K562 (cell line): ENCODE measurements around the gene HBG1. TPM values are rescaled to one million over a fixed set of nuclear protein-coding genes. Genes with fewer than 3 reads are reported as not detected.

Experiments used
- CLOCK ChIP-seq: fragments of 250-450 bp; sonication (Bioruptor Pico); IDR thresholded peaks from 2 replicates; pipeline ENCODE4 v1.4.0; 2020; ENCODE audit warnings: mild to moderate bottlenecking, moderate library complexity, borderline replicate concordance
- CREB1 ChIP-seq, 2 experiments: sonication (generic) in 1 of 2; formaldehyde crosslinking in 1 of 2; IDR thresholded peaks; 2 replicates each; pipeline versions ENCODE4 v1.6.1 to v1.8.0; 2012 to 2022; ENCODE audit warnings: inconsistent platforms in 1 of 2, mild to moderate bottlenecking in 1 of 2, missing genetic modification reagents in 1 of 2, moderate library complexity in 1 of 2
- DNMT1 ChIP-seq: fragments of 450-650 bp; IDR thresholded peaks from 2 replicates; pipeline ENCODE4 v1.6.1; 2016; ENCODE audit warnings: antibody characterized with exemption, mild to moderate bottlenecking
- DPF2 ChIP-seq: fragments of 450-650 bp; IDR thresholded peaks from 2 replicates; pipeline ENCODE4 v1.6.1; 2016
- ELF2 ChIP-seq: fragments of 250-450 bp; sonication (Bioruptor Pico); IDR thresholded peaks from 2 replicates; pipeline ENCODE4 v1.5.0; 2021; ENCODE audit warnings: mild to moderate bottlenecking
- FOXP1 ChIP-seq: sonication (generic); formaldehyde crosslinking; IDR thresholded peaks from 2 replicates; pipeline ENCODE4 v1.8.0; 2022; ENCODE audit warnings: mild to moderate bottlenecking, missing genetic modification reagents
- HDAC2 ChIP-seq: fragments of 450-650 bp; IDR thresholded peaks from 2 replicates; pipeline ENCODE4 v1.6.1; 2016; ENCODE audit warnings: mild to moderate bottlenecking
- MAX ChIP-seq: sonication (generic); formaldehyde crosslinking; IDR thresholded peaks from 2 replicates; pipeline ENCODE4 v1.9.0; 2022; ENCODE audit warnings: mild to moderate bottlenecking, missing genetic modification reagents
- MBD2 ChIP-seq: sonication (generic); IDR thresholded peaks from 2 replicates; pipeline ENCODE4 v1.6.1; 2016; ENCODE audit warnings: low read depth, borderline replicate concordance
- NR4A1 ChIP-seq, 2 experiments: fragments of 250-450 bp in 1 of 2; fragments of 450-650 bp in 1 of 2; sonication (Bioruptor Pico) in 1 of 2; IDR thresholded peaks; 2 replicates each; pipeline versions ENCODE4 v1.4.0 to v1.6.1; 2016 to 2020; ENCODE audit warnings: mild to moderate bottlenecking in 2 of 2, missing compliant biosample characterization in 1 of 2, missing genetic modification characterization in 1 of 2, moderate library complexity in 1 of 2
- POU5F1 ChIP-seq: fragments of 150-350 bp; IDR thresholded peaks from 2 replicates; pipeline ENCODE4 v1.6.1; 2014; ENCODE audit warnings: borderline replicate concordance, low read length, low read depth, mild to moderate bottlenecking; ENCODE audit not compliant: partially characterized antibody
- SMARCB1 ChIP-seq: IDR thresholded peaks from 2 replicates; pipeline ENCODE4 v1.6.1; 2011; ENCODE audit warnings: improper control_type of control experiment, low read depth; ENCODE audit not compliant: insufficient read length
- SREBF1 ChIP-seq: fragments of 150-350 bp; IDR thresholded peaks from 2 replicates; pipeline ENCODE4 v1.6.1; 2014; ENCODE audit warnings: antibody characterized with exemption, low read depth, low read length, borderline replicate concordance
- STAT5B ChIP-seq: fragments of 250-450 bp; sonication (Bioruptor Pico); IDR thresholded peaks from 2 replicates; pipeline ENCODE4 v1.8.0; 2021; ENCODE audit warnings: mild to moderate bottlenecking, inconsistent platforms
- TCF7 ChIP-seq: sonication (generic); IDR thresholded peaks from 2 replicates; pipeline ENCODE4 v1.6.1; 2016; ENCODE audit warnings: antibody characterized with exemption, borderline replicate concordance
- TGIF2 ChIP-seq: sonication (generic); formaldehyde crosslinking; IDR thresholded peaks from 2 replicates; pipeline ENCODE4 v1.8.1; 2022; ENCODE audit warnings: mild to moderate bottlenecking, missing genetic modification reagents, moderate library complexity
- THAP7 ChIP-seq: fragments of 250-450 bp; sonication (Bioruptor Pico); IDR thresholded peaks from 2 replicates; pipeline ENCODE4 v1.5.0; 2021
- ZFP1 ChIP-seq: fragments of 450-650 bp; formaldehyde crosslinking; IDR thresholded peaks from 2 replicates; pipeline ENCODE4 v1.4.0; 2020; ENCODE audit warnings: mild to moderate bottlenecking, mixed read lengths
- ZFP30 ChIP-seq: fragments of 250-450 bp; sonication (Bioruptor Pico); IDR thresholded peaks from 2 replicates; pipeline ENCODE4 v1.8.0; 2022; ENCODE audit warnings: moderate library complexity, mild to moderate bottlenecking, inconsistent platforms, borderline replicate concordance
- ZNF232 ChIP-seq: sonication (generic); formaldehyde crosslinking; IDR thresholded peaks from 2 replicates; pipeline ENCODE4 v1.8.0; 2022; ENCODE audit warnings: mild to moderate bottlenecking, missing genetic modification reagents
- ZNF239 ChIP-seq: fragments of 250-450 bp; sonication (Bioruptor Pico); IDR thresholded peaks from 2 replicates; pipeline ENCODE4 v1.4.0; 2020; ENCODE audit warnings: mild to moderate bottlenecking
- ZNF449 ChIP-seq: fragments of 250-450 bp; sonication (Bioruptor Pico); IDR thresholded peaks from 2 replicates; pipeline ENCODE4 v1.8.0; 2022; ENCODE audit warnings: moderate library complexity, mild to moderate bottlenecking, inconsistent platforms
- ZNF76 ChIP-seq: fragments of 250-450 bp; sonication (Bioruptor Pico); IDR thresholded peaks from 2 replicates; pipeline ENCODE4 v1.4.0; 2020; ENCODE audit warnings: mild to moderate bottlenecking, moderate library complexity, borderline replicate concordance
- polyA plus RNA-seq, 8 experiments: library from polyadenylated mRNA; depleted of rRNA in 4 of 8; stranded (reverse) in 5 of 8; unstranded in 3 of 8; fragments of >200 nt; fragmentation: Nextera tagmentation in 2 of 8; fragmentation: Illumina TruSeq in 1 of 8; extraction: Ambion mirVana in 2 of 8; extraction: Trizol in 1 of 8; gene quantifications; 2 replicates each; pipeline versions ENCODE4 v1.2.1 to v1.2.3, GENCODE V29; 2011 to 2014; ENCODE audit warnings: inconsistent platforms in 1 of 8, missing spikeins in 1 of 8
- total RNA-seq, 7 experiments: library from RNA; depleted of rRNA in 6 of 7; stranded (reverse); fragments of >200 nt in 6 of 7; fragmentation: Illumina TruSeq in 2 of 7; extraction: Trizol in 2 of 7; gene quantifications; 2 replicates each; pipeline versions ENCODE4 v1.2.1 to v1.2.3, GENCODE V29; 2011 to 2021; ENCODE audit warnings: low replicate concordance in 1 of 7

Gene HBG1
- total and polyA plus RNA-seq, 9 of the 15 experiments (the other 6 are each of a cell fraction or from before 2014, with no cell fraction given), result 1,066 to 16,338 (median 4,898) TPM

- TF ChIP-seq CLOCK (CRISPR knock-in tag) (no peak), TGIF2 (CRISPR knock-in tag) (no peak), MAX (no peak), ZNF239 (CRISPR knock-in tag) (no peak), FOXP1 (CRISPR knock-in tag) (no peak), SMARCB1 (no peak), ZNF76 (CRISPR knock-in tag) (no peak), CREB1 (IDR thresholded peaks at IDR 0.05) (peak; percentile 70), CREB1 (CRISPR knock-in tag; IDR thresholded peaks at IDR 0.05) (no peak), MBD2 (peak; percentile 45; the same call in 1 of the 2 replicates), POU5F1 (no peak), ELF2 (peak; percentile 49; the same call in 1 of the 2 replicates), ZNF232 (CRISPR knock-in tag) (no peak), ZNF449 (CRISPR knock-in tag) (no peak), NR4A1 (CRISPR knock-in tag; IDR thresholded peaks at IDR 0.05) (no peak), NR4A1 (tag; IDR thresholded peaks at IDR 0.05) (0 out of 2 replicates have a peak, but pooled peaks have one; percentile 65), DNMT1 (no peak), TCF7 (no peak), ZFP1 (no peak), THAP7 (no peak), ZFP30 (CRISPR knock-in tag) (no peak), SREBF1 (no peak), DPF2 (peak; percentile 98), STAT5B (CRISPR knock-in tag) (no peak), HDAC2 (peak; percentile 83)
These were observed 25.9 kb upstream of the HBG1 start (continued) for GRCh38 chr11:5275369-5276110.
